Activated CD4-positive, alpha-beta T cell treated with anti-CD3 and anti-CD28 coated beads for 4 hours (primary cell): ENCODE data around the gene TMIGD1.

Experiments
- DNase-seq, 2 donors: peaks; one replicate each; pipeline ENCODE4 v3.0.0-alpha.2; 2020

TMIGD1 gene

GRCh38 chr17:30275911-30276310 lies 57.9 kb downstream of the TMIGD1 start:
- no peak for DNase-seq

- DNase-seq, result no peak
Measured at GRCh38 chr17:30274887-30275286, 59.0 kb downstream of the TMIGD1 start.

GRCh38 chr17:30273373-30273772 lies 60.5 kb downstream of the TMIGD1 start:
- no peak for DNase-seq

- no peak for DNase-seq
Measured at GRCh38 chr17:30271102-30271501, 62.8 kb downstream of the TMIGD1 start.

- no peak for DNase-seq
Measured at GRCh38 chr17:30267625-30268024, 66.2 kb downstream of the TMIGD1 start.
